HepG2 (cell line): ENCODE results near the gene ZMYND19. TPM values are rescaled to one million over a fixed set of nuclear protein-coding genes. Genes with fewer than 3 reads are reported as not detected.

ENCODE experiments used
- ARNT2 ChIP-seq: sonication (generic); formaldehyde crosslinking; IDR thresholded peaks from 2 replicates; pipeline ENCODE4 v1.8.0; 2022; ENCODE audit warnings: mild to moderate bottlenecking, low read depth, missing genetic modification reagents, moderate library complexity
- BRD4 ChIP-seq: sonication (generic); formaldehyde crosslinking; IDR thresholded peaks from 2 replicates; pipeline ENCODE4 v1.4.0; 2020; ENCODE audit warnings: missing genetic modification reagents
- DBP ChIP-seq: sonication (generic); formaldehyde crosslinking; IDR thresholded peaks from 2 replicates; pipeline ENCODE4 v1.4.0; 2020; ENCODE audit warnings: missing genetic modification reagents; ENCODE audit errors: not compliant biosample characterization
- EP300 ChIP-seq, 3 experiments: sonication (generic) in 1 of 3; formaldehyde crosslinking in 1 of 3; IDR thresholded peaks; 2 replicates each; pipeline versions ENCODE4 v1.5.1 to v1.6.1; 2011 to 2020; ENCODE audit warnings: low read depth in 2 of 3, low read length in 2 of 3, borderline replicate concordance in 1 of 3, improper control_type of control experiment in 1 of 3, mild to moderate bottlenecking in 1 of 3, missing genetic modification reagents in 1 of 3, moderate library complexity in 1 of 3
- GPN1 ChIP-seq: sonication (generic); formaldehyde crosslinking; IDR thresholded peaks from 2 replicates; pipeline ENCODE4 v1.5.1; 2020; ENCODE audit warnings: missing genetic modification reagents, borderline replicate concordance
- HCFC1 ChIP-seq: fragments of 150-350 bp; IDR thresholded peaks from 2 replicates; pipeline ENCODE4 v1.6.1; 2014; ENCODE audit warnings: low read depth, low read length
- MTA1 ChIP-seq: sonication (generic); formaldehyde crosslinking; IDR thresholded peaks from 2 replicates; pipeline ENCODE4 v1.4.0; 2020; ENCODE audit warnings: missing genetic modification reagents, mild to moderate bottlenecking, borderline replicate concordance
- PHF20 ChIP-seq: sonication (generic); formaldehyde crosslinking; IDR thresholded peaks from 2 replicates; pipeline ENCODE4 v1.5.0; 2020; ENCODE audit warnings: mild to moderate bottlenecking, missing genetic modification reagents
- PRDM4 ChIP-seq: sonication (generic); formaldehyde crosslinking; IDR thresholded peaks from 2 replicates; pipeline ENCODE4 v1.9.0; 2021; ENCODE audit warnings: missing genetic modification reagents, borderline replicate concordance
- RXRB ChIP-seq: IDR thresholded peaks from 2 replicates; pipeline ENCODE4 v1.6.1; 2016; ENCODE audit warnings: borderline replicate concordance, missing genetic modification reagents, missing compliant biosample characterization
- SMYD3 ChIP-seq: sonication (generic); formaldehyde crosslinking; IDR thresholded peaks from 2 replicates; pipeline ENCODE4 v1.8.1; 2023; ENCODE audit warnings: mild to moderate bottlenecking, missing genetic modification reagents
- ZFX ChIP-seq: sonication (generic); formaldehyde crosslinking; IDR thresholded peaks from 2 replicates; pipeline ENCODE4 v1.4.0; 2020; ENCODE audit warnings: mild to moderate bottlenecking, low read depth, missing genetic modification reagents, moderate library complexity
- ZNF234 ChIP-seq: sonication (generic); formaldehyde crosslinking; conservative IDR thresholded peaks from 2 replicates; pipeline ENCODE4 v1.5.1; 2020; ENCODE audit warnings: mild to moderate bottlenecking, missing genetic modification reagents
- ZNF564 ChIP-seq: sonication (generic); formaldehyde crosslinking; IDR thresholded peaks from 2 replicates; pipeline ENCODE4 v1.8.1; 2023; ENCODE audit warnings: mild to moderate bottlenecking, missing genetic modification reagents
- ZNF589 ChIP-seq: sonication (generic); formaldehyde crosslinking; conservative IDR thresholded peaks from 2 replicates; pipeline ENCODE4 v1.8.0; 2022; ENCODE audit warnings: mild to moderate bottlenecking, moderate library complexity, missing genetic modification reagents
- ZNF766 ChIP-seq: sonication (generic); formaldehyde crosslinking; IDR thresholded peaks from 2 replicates; pipeline ENCODE4 v1.5.0; 2020; ENCODE audit warnings: missing genetic modification reagents, borderline replicate concordance
- ZNF770 ChIP-seq: sonication (generic); formaldehyde crosslinking; IDR thresholded peaks from 2 replicates; pipeline ENCODE4 v1.5.0; 2020; ENCODE audit warnings: mild to moderate bottlenecking, missing genetic modification reagents
- ZNF777 ChIP-seq: sonication (generic); formaldehyde crosslinking; IDR thresholded peaks from 2 replicates; pipeline ENCODE4 v1.4.0; 2020; ENCODE audit warnings: missing genetic modification reagents
- polyA plus RNA-seq, 8 experiments: library from polyadenylated mRNA; depleted of rRNA in 3 of 8; stranded (reverse) in 7 of 8; unstranded in 1 of 8; fragments of >200 nt; fragmentation: Illumina TruSeq in 4 of 8; extraction: Trizol in 4 of 8; gene quantifications; 2 replicates each; pipeline versions ENCODE4 v1.2.1 to v1.2.3, GENCODE V29; 2011 to 2016; ENCODE audit warnings: low read depth in 4 of 8, missing spikeins in 1 of 8, mixed read lengths in 1 of 8; ENCODE audit not compliant: insufficient read depth in 1 of 8
- total RNA-seq, 5 experiments: library from RNA; depleted of rRNA; stranded (reverse); fragments of >200 nt; fragmentation: Illumina TruSeq; extraction: Trizol; gene quantifications; 2 replicates each; pipeline ENCODE4 v1.2.3, GENCODE V29; 2016; ENCODE audit warnings: low read depth in 1 of 5

Gene ZMYND19
- total and polyA plus RNA-seq, 2 of the 13 experiments (the other 11 are each of a cell fraction or from before 2014, with no cell fraction given), result 21.3 to 38.7 TPM

- no peak for TF ChIP-seq ZNF234 (CRISPR knock-in tag)
- TF ChIP-seq ZNF777 (CRISPR knock-in tag), result peak; percentile 74; the same call in 1 of the 2 replicates
- TF ChIP-seq ZNF766 (CRISPR knock-in tag), result no peak
- peak; percentile 50 for TF ChIP-seq ZFX (CRISPR knock-in tag)
- peak; percentile 44; the same call in 1 of the 2 replicates for TF ChIP-seq ZNF770
- peak; percentile 33; the same call in 1 of the 2 replicates for TF ChIP-seq PHF20 (CRISPR knock-in tag)
- TF ChIP-seq HCFC1, result no peak
- 0 out of 2 replicates have a peak, but pooled peaks have one; percentile 6 for TF ChIP-seq BRD4 (CRISPR knock-in tag)
- TF ChIP-seq DBP (CRISPR knock-in tag), result peak; percentile 17
- no peak for TF ChIP-seq GPN1 (CRISPR knock-in tag)
- peak; percentile 14; the same call in 1 of the 2 replicates for TF ChIP-seq ARNT2
- TF ChIP-seq ZNF564 (CRISPR knock-in tag), result 0 out of 2 replicates have a peak, but pooled peaks have one; percentile 8
- no peak for TF ChIP-seq ZNF589 (CRISPR knock-in tag)
- no peak for TF ChIP-seq SMYD3 (CRISPR knock-in tag)
- peak; percentile 48; the same call in 1 of the 2 replicates for TF ChIP-seq MTA1 (CRISPR knock-in tag)
- TF ChIP-seq RXRB (CRISPR knock-in tag), result no peak
- TF ChIP-seq PRDM4 (CRISPR knock-in tag), result no peak
- TF ChIP-seq EP300 (IDR thresholded peaks at IDR 0.05; ENCODE audit: low read depth in 2 of 2, low read length in 2 of 2), result no peak
- TF ChIP-seq EP300 (CRISPR knock-in tag; IDR thresholded peaks at IDR 0.05; ENCODE audit: borderline replicate concordance), result no peak
These were observed 15.8 kb upstream of the ZMYND19 start (continued) for GRCh38 chr9:137606005-137606621.
